ENCODE data around the gene SRSF5. TPM values are rescaled to one million over a fixed set of nuclear protein-coding genes. Genes with fewer than 3 reads are reported as not detected.

Gene SRSF5
- total and polyA plus RNA-seq, 2 of the 8 experiments (the other 6 are each of a cell fraction or from before 2014, with no cell fraction given), result 101 to 238 TPM

GRCh38 chr14:69780952-69781351 is 14.0 kb downstream of the SRSF5 start:
- Histone ChIP-seq H3K9ac (replicated peaks in 1 of 4; ENCODE audit: extremely low read depth in 1 of 4, low read depth in 3 of 4, low read length in 3 of 4) (no peak overlapping the region), H3K4me3 (ENCODE audit: extremely low read depth in 1 of 4, insufficient read depth in 2 of 4, low read depth in 3 of 4, low read length in 4 of 4) (no peak overlapping the region), H3K23me2 (ENCODE audit: low read depth, low read length) (no peaks in the 10 kb centered on the region; the same call in 1 of the 2 replicates), H3K14ac (ENCODE audit: insufficient read length) (no peak overlapping the region), H2AFZ (ENCODE audit: low read length) (no peak overlapping the region), H3K27me3 (replicated peaks in 1 of 4; ENCODE audit: control insufficient read depth in 3 of 4, extremely low read depth in 1 of 4, insufficient read depth in 3 of 4, low read length in 3 of 4) (no peaks in the 10 kb centered on the region), H3K4ac (replicated peaks; ENCODE audit: insufficient read length, low read depth, low read length) (no peak overlapping the region), H3K36me3 (ENCODE audit: control insufficient read depth in 2 of 4, insufficient read depth in 4 of 4, low read length in 3 of 4) (peaks cover 11 to 36% (median 21%) of the 10 kb centered on the region in 4 experiments; a peak in 7 of 8 replicates), H3K79me1 (ENCODE audit: low read depth, low read length) (no peaks in the 10 kb centered on the region; the same call in 1 of the 2 replicates), H4K8ac (ENCODE audit: extremely low read depth, insufficient read depth, low read length) (no peak overlapping the region), H3K23ac (ENCODE audit: insufficient read length) (no peak overlapping the region), H3K18ac (ENCODE audit: extremely low read depth, low read length) (no peak overlapping the region), H3K56ac (replicated peaks; ENCODE audit: insufficient read length, low read depth, low read length) (no peak overlapping the region), H2BK5ac (ENCODE audit: low read depth, low read length) (no peak overlapping the region), H2BK120ac (replicated peaks; ENCODE audit: low read depth, low read length) (no peak overlapping the region), H3K9me3 (ENCODE audit: insufficient read depth in 2 of 2, low read depth in 1 of 2, low read length in 1 of 2) (no peaks in the 10 kb centered on the region), H3K79me2 (ENCODE audit: control insufficient read depth in 1 of 2, insufficient read depth in 2 of 2, low read length in 2 of 2) (no peaks in the 10 kb centered on the region), H3K4me2 (ENCODE audit: insufficient read depth in 1 of 2, low read depth in 2 of 2, low read length in 2 of 2) (no peak overlapping the region), H2AK5ac (ENCODE audit: low read depth, low read length) (no peak overlapping the region), H3K4me1 (replicated peaks in 1 of 4; ENCODE audit: control insufficient read depth in 3 of 4, insufficient read depth in 4 of 4, low read length in 3 of 4) (no peaks in the 10 kb centered on the region), H2BK15ac (ENCODE audit: low read length) (no peak overlapping the region), H4K5ac (ENCODE audit: insufficient read length, low read depth, low read length) (no peak overlapping the region), H2BK20ac (ENCODE audit: low read length) (no peak overlapping the region), H3K27ac (ENCODE audit: low read depth, low read length) (no peak overlapping the region), H2BK12ac (ENCODE audit: low read depth, low read length) (no peak overlapping the region), H4K20me1 (replicated peaks in 1 of 2; ENCODE audit: control insufficient read depth in 1 of 2, insufficient read depth in 2 of 2, low read length in 2 of 2) (peaks cover 1 to 9% of the 10 kb centered on the region in 2 experiments), H4K91ac (replicated peaks; ENCODE audit: insufficient read length, low read length) (no peak overlapping the region)
- ChIA-PET POLR2A (ENCODE audit: partially characterized antibody) (interaction anchor here (1.3 kb wide), 1 partner anchor 16 kb away, joined by 3 read pairs; the partner anchor contains the start of gene SLC10A1), CTCF (ENCODE audit: partially characterized antibody) (interaction anchor here (0.9 kb wide), 1 partner anchor 537 kb away, joined by 3 read pairs; no protein-coding TSS in a partner anchor)
- no peak for FAIRE-seq
- TF ChIP-seq SAP30 (IDR thresholded peaks at IDR 0.05; ENCODE audit: insufficient read depth, insufficient replicate concordance, low read length) (no peak), RAD21 (IDR thresholded peaks at IDR 0.05 in 1 of 2, conservative IDR thresholded peaks at IDR 0.05 in 1 of 2; ENCODE audit: low read depth in 2 of 2, low read length in 2 of 2) (no peak), SP1 (IDR thresholded peaks at IDR 0.05; ENCODE audit: low read depth, low read length) (no peak)
- TF ChIP-seq, protein P1, sequence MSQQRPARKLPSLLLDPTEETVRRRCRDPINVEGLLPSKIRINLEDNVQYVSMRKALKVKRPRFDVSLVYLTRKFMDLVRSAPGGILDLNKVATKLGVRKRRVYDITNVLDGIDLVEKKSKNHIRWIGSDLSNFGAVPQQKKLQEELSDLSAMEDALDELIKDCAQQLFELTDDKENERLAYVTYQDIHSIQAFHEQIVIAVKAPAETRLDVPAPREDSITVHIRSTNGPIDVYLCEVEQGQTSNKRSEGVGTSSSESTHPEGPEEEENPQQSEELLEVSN (IDR thresholded peaks at IDR 0.05), result no peak
- 92% methylated on average over 3 of the region's 3 CpGs; no CpG with 5 or more reads in 1 of the 2 experiments for WGBS, 2 experiments (ENCODE audit: extremely low coverage in 1 of 2, insufficient coverage in 1 of 2, insufficient read length in 1 of 2, insufficient replicate concordance in 2 of 2, low coverage in 1 of 2, low lambda C conversion rate in 2 of 2, missing lambda C conversion rate in 1 of 2)
- peak in 1 of 2 experiments; percentile 22 for DNase-seq (ENCODE audit: low read depth in 1 of 2, low spot score in 2 of 2)

All from H1 (cell line).